ENCODE results near the gene ACACA. TPM values are rescaled to one million over a fixed set of nuclear protein-coding genes. Genes with fewer than 3 reads are reported as not detected.

The ACACA gene
- total and polyA plus RNA-seq, 2 experiments from 2014 or later: 59.6 to 164 TPM

GRCh38 chr17:37292429-37293139, 114.1 kb downstream of the ACACA start:
- Histone ChIP-seq H3K4me3 (no peak overlapping the region), H3K9me2 (ENCODE audit: insufficient read depth) (no peaks in the 10 kb centered on the region), H3K27ac (ENCODE audit: low read depth) (no peak overlapping the region), H3K4me1 (ENCODE audit: insufficient read depth) (peaks cover 14% of the 10 kb centered on the region), H2AFZ (no peak overlapping the region), H3K36me3 (ENCODE audit: insufficient read depth) (no peaks in the 10 kb centered on the region), H3K79me2 (replicated peaks; ENCODE audit: insufficient read depth) (peaks cover 99% of the 10 kb centered on the region), H3F3A (replicated peaks; ENCODE audit: low read depth) (no peaks in the 10 kb centered on the region), H4K20me1 (replicated peaks; ENCODE audit: insufficient read depth) (peaks cover 21% of the 10 kb centered on the region), H3K27me3 (ENCODE audit: insufficient read depth) (no peaks in the 10 kb centered on the region), H3K4me2 (no peak overlapping the region)
- Mint-ChIP-seq H3K4me1 (peaks cover 19% of the 10 kb centered on the region), H3K27me3 (ENCODE audit: insufficient read depth, low read depth, poor library complexity) (peaks cover 6% of the 10 kb centered on the region), H3K27ac (no peak overlapping the region), H3K4me3 (no peak overlapping the region), H3K36me3 (ENCODE audit: low read depth) (no peaks in the 10 kb centered on the region), H3K9me3 (no peaks in the 10 kb centered on the region)
- ATAC-seq (no peak), DNase-seq (ENCODE audit: low spot score) (no peak)
- no peak for TF ChIP-seq ZNF462 (CRISPR knock-in tag; IDR thresholded peaks at IDR 0.05)
- no peak for TF ChIP-seq ZNF331 (CRISPR knock-in tag; IDR thresholded peaks at IDR 0.05; ENCODE audit: low read depth)
- TF ChIP-seq CREB1 (CRISPR knock-in tag; IDR thresholded peaks at IDR 0.05; ENCODE audit: low read depth): no peak
- no peak for TF ChIP-seq NANOG (IDR thresholded peaks at IDR 0.05; ENCODE audit: borderline replicate concordance)
- TF ChIP-seq JUNB (IDR thresholded peaks at IDR 0.05; ENCODE audit: unreplicated experiment): no peak
- no peak for TF ChIP-seq REST (IDR thresholded peaks at IDR 0.05; ENCODE audit: unreplicated experiment)
- TF ChIP-seq POLR2AphosphoS5 (IDR thresholded peaks at IDR 0.05; ENCODE audit: low read depth): no peak
- no peak for TF ChIP-seq EZH2phosphoT487 (IDR thresholded peaks at IDR 0.05; ENCODE audit: unreplicated experiment)
- no peak for TF ChIP-seq CTCF (conservative IDR thresholded peaks at IDR 0.05; ENCODE audit: low read depth in 2 of 2)
- TF ChIP-seq ETS1 (IDR thresholded peaks at IDR 0.05): no peak
- TF ChIP-seq STAT1 (IDR thresholded peaks at IDR 0.05; ENCODE audit: unreplicated experiment): no peak
- no peak for TF ChIP-seq EZH2 (IDR thresholded peaks at IDR 0.05; ENCODE audit: low read depth, unreplicated experiment)
- no peak for TF ChIP-seq ZNF114 (CRISPR knock-in tag; IDR thresholded peaks at IDR 0.05)

All from GM23338 (cell line).